GM18520 (cell line): Measurements from ENCODE around the gene MRPL1.
A peak's percentile ranks its signal among the peaks of the same experiment; 100 is the strongest.
"Not testable (repeated sequence)": the region's sequence is repeated elsewhere in the genome, so short reads cannot be mapped to it uniquely, and the experiment has no call there.

Experiments used
- ATAC-seq: cut with Tn5 transposase; IDR thresholded peaks from one replicate; pipeline ENCODE4 v1.9.1; 2021; ENCODE audit not compliant: unreplicated experiment

MRPL1 gene

GRCh38 chr4:77911842-77912450, 49.3 kb downstream of the MRPL1 start:
- peak; percentile 73 for ATAC-seq

GRCh38 chr4:77913348-77913747, 50.7 kb downstream of the MRPL1 start:
- ATAC-seq: no peak

GRCh38 chr4:77917075-77917474, 54.4 kb downstream of the MRPL1 start:
- no peak for ATAC-seq

- ATAC-seq: no peak
Measured at GRCh38 chr4:77917601-77918000, 55.0 kb downstream of the MRPL1 start.

- ATAC-seq: no peak
Measured at GRCh38 chr4:77920371-77920770, 57.7 kb downstream of the MRPL1 start.

GRCh38 chr4:77921701-77922100, 59.1 kb downstream of the MRPL1 start:
- ATAC-seq: no peak

GRCh38 chr4:77922158-77923094, 59.8 kb downstream of the MRPL1 start:
- no peak for ATAC-seq

GRCh38 chr4:77927991-77928925, 65.6 kb downstream of the MRPL1 start:
- no peak for ATAC-seq

- ATAC-seq: no peak
Measured at GRCh38 chr4:77930154-77930639, 67.6 kb downstream of the MRPL1 start.

- ATAC-seq: no peak
Measured at GRCh38 chr4:77930876-77931275, 68.2 kb downstream of the MRPL1 start.

- ATAC-seq: no peak
Measured at GRCh38 chr4:77931452-77932135, 69.0 kb downstream of the MRPL1 start.

GRCh38 chr4:77938560-77938959, 75.9 kb downstream of the MRPL1 start:
- ATAC-seq: no peak

- ATAC-seq: not testable (repeated sequence)
Measured at GRCh38 chr4:77945929-77946328, 83.3 kb downstream of the MRPL1 start.

- ATAC-seq: no peak
Measured at GRCh38 chr4:77950203-77950602, 87.6 kb downstream of the MRPL1 start.

GRCh38 chr4:77952457-77952856, 89.8 kb downstream of the MRPL1 start:
- no peak for ATAC-seq

GRCh38 chr4:77954690-77955089, 92.1 kb downstream of the MRPL1 start:
- ATAC-seq: no peak

GRCh38 chr4:77956917-77957316, 94.3 kb downstream of the MRPL1 start:
- no peak for ATAC-seq

GRCh38 chr4:77958897-77959296, 96.3 kb downstream of the MRPL1 start:
- no peak for ATAC-seq

GRCh38 chr4:77959566-77960338, 97.1 kb downstream of the MRPL1 start:
- no peak for ATAC-seq

GRCh38 chr4:77960367-77960766, 97.7 kb downstream of the MRPL1 start:
- no peak for ATAC-seq
